A549 (cell line): ENCODE data around the gene DGKE. TPM values are rescaled to one million over a fixed set of nuclear protein-coding genes. Genes with fewer than 3 reads are reported as not detected.

Source experiments
- ATAC-seq, 2 experiments: fragments of 200-7000 bp in 1 of 2; fragments of >200 bp in 1 of 2; cut with Nextera tagmentation in 1 of 2; cut with Tn5 transposase in 1 of 2; 3 replicates each; pipeline versions ENCODE4 v1.8.0 to v1.9.1; 2018 to 2020; ENCODE audit warnings: mild to moderate bottlenecking in 1 of 2, moderate library complexity in 1 of 2
- CTCF ChIA-PET: fragments of 300-600 bp; sonication (Branson Sonifier 250); formaldehyde crosslinking; extraction: SDS; loops from one replicate; lab custom pipeline; 2021; ENCODE audit warnings: antibody characterized with exemption, inconsistent platforms; lab: Yijun Ruan, JAX
- POLR2A ChIA-PET: fragments of 350-600 bp; formaldehyde crosslinking; extraction: SDS; loops from one replicate; lab custom pipeline; 2021; ENCODE audit warnings: antibody characterized with exemption, inconsistent platforms; lab: Yijun Ruan, JAX
- DNase-seq, 2 experiments: peaks; one replicate each; pipeline versions ENCODE4 v3.0.0 to v3.0.0-alpha.2; 2011 to 2016; ENCODE audit warnings: low read depth in 1 of 2, low spot score in 1 of 2
- FAIRE-seq: peaks from 2 replicates; lab custom pipeline; 2011; peaks lifted over from hg19 to GRCh38; lab: Jason Lieb, UNC
- H3K27ac ChIP-seq, 2 experiments: fragments of >200 bp; sonication (Bioruptor Twin); formaldehyde crosslinking; 3 replicates each; pipeline ENCODE4 v1.5.1; 2016 to 2017
- H3K4me1 ChIP-seq: fragments of >200 bp; sonication (Bioruptor Twin); formaldehyde crosslinking; 3 replicates; pipeline ENCODE4 v1.6.1; 2016
- H3K4me2 ChIP-seq: fragments of >200 bp; sonication (Bioruptor Twin); formaldehyde crosslinking; 3 replicates; pipeline ENCODE4 v1.6.1; 2016
- H3K4me3 ChIP-seq: fragments of >200 bp; sonication (Bioruptor Twin); formaldehyde crosslinking; 3 replicates; pipeline ENCODE4 v1.5.1; 2016
- H3K9me3 ChIP-seq: fragments of >200 bp; sonication (Bioruptor Twin); formaldehyde crosslinking; 3 replicates; pipeline ENCODE4 v1.6.1; 2016
- BHLHE40 ChIP-seq: IDR thresholded peaks from 2 replicates; pipeline ENCODE4 v1.6.1; 2012; ENCODE audit warnings: low read depth, low read length, inconsistent platforms
- CEBPB ChIP-seq, 2 experiments: fragments of >200 bp in 1 of 2; sonication (Bioruptor Twin) in 1 of 2; formaldehyde crosslinking in 1 of 2; IDR thresholded peaks; 2 replicates each; pipeline ENCODE4 v1.6.1; 2012 to 2016
- CHD2 ChIP-seq: fragments of 150-350 bp; IDR thresholded peaks from 2 replicates; pipeline ENCODE4 v1.6.1; 2014; ENCODE audit warnings: low read length; ENCODE audit not compliant: partially characterized antibody
- E2F6 ChIP-seq: IDR thresholded peaks from 2 replicates; pipeline ENCODE4 v1.6.1; 2012; ENCODE audit warnings: low read depth, borderline replicate concordance
- EHF ChIP-seq: fragments of 250-450 bp; sonication (Bioruptor Pico); IDR thresholded peaks from 2 replicates; pipeline ENCODE4 v1.5.0; 2020; ENCODE audit warnings: mild to moderate bottlenecking
- ELK1 ChIP-seq: fragments of 150-350 bp; IDR thresholded peaks from 2 replicates; pipeline ENCODE4 v1.6.1; 2014; ENCODE audit warnings: low read depth, mild to moderate bottlenecking, low read length
- FOSB ChIP-seq: fragments of 250-450 bp; sonication (Bioruptor Pico); IDR thresholded peaks from 2 replicates; pipeline ENCODE4 v1.5.0; 2020; ENCODE audit warnings: mild to moderate bottlenecking, moderate library complexity
- HDAC2 ChIP-seq: fragments of 200-600 bp; sonication (generic); IDR thresholded peaks from 2 replicates; pipeline ENCODE4 v1.6.1; 2016
- HOXB13 ChIP-seq: fragments of 250-450 bp; sonication (Bioruptor Pico); IDR thresholded peaks from 2 replicates; pipeline ENCODE4 v1.5.0; 2020; ENCODE audit warnings: low read depth, mild to moderate bottlenecking, moderate library complexity
- HOXB5 ChIP-seq: fragments of 250-450 bp; sonication (Bioruptor Pico); IDR thresholded peaks from 2 replicates; pipeline ENCODE4 v1.5.0; 2020; ENCODE audit warnings: mild to moderate bottlenecking, moderate library complexity
- JUN ChIP-seq, 2 experiments: fragments of >200 bp; sonication (Bioruptor Twin); formaldehyde crosslinking; IDR thresholded peaks; 2 replicates in 1 of 2; 3 replicates in 1 of 2; pipeline ENCODE4 v1.6.1; 2016 to 2017
- JUNB ChIP-seq: fragments of >200 bp; sonication (Bioruptor Twin); formaldehyde crosslinking; IDR thresholded peaks from 2 replicates; pipeline ENCODE4 v1.6.1; 2016
- KDM1A ChIP-seq: fragments of 200-600 bp; sonication (generic); IDR thresholded peaks from 2 replicates; pipeline ENCODE4 v1.6.1; 2016; ENCODE audit warnings: low read depth, mild to moderate bottlenecking
- MAFK ChIP-seq: fragments of 450-650 bp; IDR thresholded peaks from 2 replicates; pipeline ENCODE4 v1.6.1; 2014; ENCODE audit not compliant: partially characterized antibody
- NFE2L2 ChIP-seq: fragments of 150-350 bp; conservative IDR thresholded peaks from 2 replicates; pipeline ENCODE4 v1.6.1; 2014; ENCODE audit warnings: low read length
- NPAS2 ChIP-seq: fragments of 250-450 bp; sonication (Bioruptor Pico); IDR thresholded peaks from 2 replicates; pipeline ENCODE4 v1.8.0; 2022; ENCODE audit warnings: mild to moderate bottlenecking, moderate library complexity, borderline replicate concordance
- PBX3 ChIP-seq: IDR thresholded peaks from 2 replicates; pipeline ENCODE4 v1.6.1; 2012
- RAD21 ChIP-seq, 2 experiments: fragments of >200 bp in 1 of 2; sonication (Bioruptor Twin) in 1 of 2; formaldehyde crosslinking in 1 of 2; IDR thresholded peaks in 1 of 2; conservative IDR thresholded peaks in 1 of 2; 2 replicates in 1 of 2; 3 replicates in 1 of 2; pipeline ENCODE4 v1.6.1; 2012 to 2018; ENCODE audit warnings: inconsistent platforms in 1 of 2
- RARB ChIP-seq: fragments of 250-450 bp; sonication (Bioruptor Pico); IDR thresholded peaks from 2 replicates; pipeline ENCODE4 v1.8.0; 2021; ENCODE audit warnings: mild to moderate bottlenecking, moderate library complexity
- REST ChIP-seq: fragments of 200-600 bp; sonication (generic); IDR thresholded peaks from 2 replicates; pipeline ENCODE4 v1.6.1; 2016; ENCODE audit warnings: antibody characterized with exemption, mild to moderate bottlenecking, moderate library complexity
- RNF2 ChIP-seq: fragments of 200-600 bp; sonication (generic); IDR thresholded peaks from 2 replicates; pipeline ENCODE4 v1.6.1; 2016; ENCODE audit warnings: low read depth, mild to moderate bottlenecking, antibody characterized with exemption, moderate library complexity, borderline replicate concordance
- SMC3 ChIP-seq: fragments of >200 bp; sonication (Bioruptor Twin); formaldehyde crosslinking; IDR thresholded peaks from 3 replicates; pipeline ENCODE4 v1.6.1; 2018; ENCODE audit warnings: inconsistent platforms
- SREBF2 ChIP-seq: fragments of 450-650 bp; IDR thresholded peaks from 2 replicates; pipeline ENCODE4 v1.6.1; 2014; ENCODE audit warnings: mild to moderate bottlenecking, moderate library complexity
- ZFP36 ChIP-seq: fragments of 450-650 bp; IDR thresholded peaks from 2 replicates; pipeline ENCODE4 v1.6.1; 2014; ENCODE audit warnings: borderline replicate concordance; ENCODE audit not compliant: partially characterized antibody
- ZNF302 ChIP-seq: fragments of 250-450 bp; sonication (Bioruptor Pico); IDR thresholded peaks from 2 replicates; pipeline ENCODE4 v1.9.0; 2021; ENCODE audit warnings: inconsistent platforms, mild to moderate bottlenecking, moderate library complexity
- ZSCAN20 ChIP-seq: fragments of 250-450 bp; sonication (Bioruptor Pico); IDR thresholded peaks from 2 replicates; pipeline ENCODE4 v1.8.0; 2022; ENCODE audit warnings: mild to moderate bottlenecking, moderate library complexity
- WGBS: methylation state at CpG from one replicate; pipeline ENCODE4 v1.1.6; 2017; ENCODE audit errors: missing lambda C conversion rate; 5-methylcytosine and 5-hydroxymethylcytosine counted together
- polyA plus RNA-seq, 4 experiments: library from polyadenylated mRNA; depleted of rRNA in 3 of 4; stranded (reverse); fragments of >200 nt; fragmentation: RNase III in 1 of 4; extraction: RNeasy Plus Mini Kit Qiagen cat#74134 plus additional on column Dnase treatment in 1 of 4; gene quantifications; 2 replicates in 3 of 4; 3 replicates in 1 of 4; pipeline ENCODE4 v1.2.3, GENCODE V29; 2011 to 2017

DGKE gene
- polyA plus RNA-seq, 2 of the 4 experiments (the other 2 are of a cell fraction) = 3.4 to 4.6 TPM

- TF ChIP-seq HOXB5 (CRISPR knock-in tag) (no peak), RNF2 (no peak), SMC3 (no peak), FOSB (CRISPR knock-in tag) (no peak), CEBPB (IDR thresholded peaks at IDR 0.05) (no peak), RAD21 (conservative IDR thresholded peaks at IDR 0.05 in 1 of 2, IDR thresholded peaks at IDR 0.05 in 1 of 2) (no peak), EHF (CRISPR knock-in tag) (no peak), HDAC2 (no peak), JUNB (no peak), E2F6 (no peak), ZFP36 (no peak), REST (no peak), ZNF302 (CRISPR knock-in tag) (no peak), MAFK (no peak), NFE2L2 (no peak), PBX3 (no peak), KDM1A (no peak), HOXB13 (CRISPR knock-in tag) (no peak), SREBF2 (no peak), BHLHE40 (no peak)
- Histone ChIP-seq H3K4me1 (no peaks in the 10 kb centered on the region), H3K4me2 (no peak overlapping the region), H3K9me3 (no peaks in the 10 kb centered on the region), H3K4me3 (no peak overlapping the region), H3K27ac (no peak overlapping the region)
- no peak for FAIRE-seq
- no peak for ATAC-seq
- WGBS = 86% methylated on average over 2 of the region's 2 CpGs
- DNase-seq = no peak
- POLR2A ChIA-PET = no interaction called here
- CTCF ChIA-PET = no interaction called here
Observed at GRCh38 chr17:56810343-56810742, 23.6 kb upstream of the DGKE start.

GRCh38 chr17:56810891-56811775, 22.8 kb upstream of the DGKE start:
- WGBS = 81% methylated on average over 12 of the region's 12 CpGs
- DNase-seq = no peak
- H3K9me3 ChIP-seq = no peaks in the 10 kb centered on the region
- H3K4me2 ChIP-seq = no peak overlapping the region
- TF ChIP-seq ZSCAN20 = no peak
- no peak for TF ChIP-seq RARB (CRISPR knock-in tag)
- no peak for TF ChIP-seq JUN (IDR thresholded peaks at IDR 0.05)
- no peak for TF ChIP-seq CHD2
- TF ChIP-seq ELK1 = no peak
- no peak for TF ChIP-seq RNF2
- no peak for TF ChIP-seq RAD21 (conservative IDR thresholded peaks at IDR 0.05 in 1 of 2, IDR thresholded peaks at IDR 0.05 in 1 of 2)
- no peak for TF ChIP-seq ZFP36
- TF ChIP-seq NPAS2 (CRISPR knock-in tag) = no peak
- no peak for ATAC-seq
- peak; percentile 7 for FAIRE-seq
- CTCF ChIA-PET = interaction anchor here (1.3 kb wide), 1 partner anchor 9 kb away, joined by 4 read pairs; no protein-coding TSS in a partner anchor
- H3K4me3 ChIP-seq = no peak overlapping the region
- POLR2A ChIA-PET = no interaction called here
- H3K27ac ChIP-seq = no peak overlapping the region
- no peaks in the 10 kb centered on the region for H3K4me1 ChIP-seq
